CD4-positive, alpha-beta T cell treated with Interleukin-2 at 100 ng/mL for 4 hours (primary cell): ENCODE measurements around the gene CDK14.

Experiments used
- DNase-seq: peaks from one replicate; pipeline ENCODE4 v3.0.0-alpha.2; 2020; ENCODE audit warnings: low spot score

The CDK14 gene

DNA sequence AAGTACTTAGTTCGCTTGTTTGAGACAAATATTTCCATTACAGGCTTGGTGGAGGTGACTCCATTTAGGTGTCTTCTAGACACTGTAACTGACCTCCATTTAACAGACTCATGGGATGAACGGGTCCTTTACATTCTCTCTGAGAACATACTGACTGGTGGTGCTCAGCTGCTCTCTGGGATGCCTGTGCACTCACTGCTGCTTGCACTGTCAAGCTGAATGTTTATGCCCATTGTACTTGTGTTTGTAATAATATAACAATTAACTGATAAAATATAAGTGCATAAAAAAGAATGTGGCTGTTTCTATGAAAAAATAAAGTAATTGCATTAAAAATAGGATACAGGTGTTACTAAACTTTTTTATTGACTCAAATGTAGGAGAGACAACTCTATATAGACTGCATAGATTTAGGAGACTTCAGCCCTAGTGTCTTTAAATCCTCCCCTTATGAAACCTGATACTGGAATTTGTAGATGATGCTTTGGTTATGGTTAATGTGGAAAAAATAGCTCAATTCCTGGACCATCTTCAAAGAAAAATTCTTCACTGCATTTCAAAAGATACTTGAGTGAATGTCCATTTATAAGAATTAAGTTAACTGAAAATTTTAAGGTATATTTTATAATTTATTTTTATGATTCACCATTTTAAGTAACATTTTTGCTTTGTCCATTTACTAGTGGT lies 85.4 kb downstream of the CDK14 start:
- DNase-seq, result no peak

DNA sequence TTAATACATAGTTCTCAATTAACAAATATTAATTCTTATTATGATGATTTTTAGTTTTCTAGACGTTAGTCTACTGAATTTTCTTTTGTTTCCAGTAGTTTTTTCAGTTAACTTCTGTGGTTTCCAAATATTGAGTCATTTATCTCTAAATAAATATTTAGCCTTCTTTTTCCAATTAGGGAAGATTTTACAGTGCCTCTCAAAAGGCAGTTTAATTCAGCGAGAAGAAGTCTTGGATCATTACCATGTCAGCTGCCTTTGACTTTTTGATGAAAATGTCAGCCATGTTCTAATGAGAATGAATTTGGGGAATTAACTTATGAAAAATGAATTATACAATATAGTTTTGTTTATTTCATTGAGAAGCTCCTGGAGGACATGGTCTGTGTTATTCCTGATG lies 90.0 kb downstream of the CDK14 start:
- no peak for DNase-seq

DNA sequence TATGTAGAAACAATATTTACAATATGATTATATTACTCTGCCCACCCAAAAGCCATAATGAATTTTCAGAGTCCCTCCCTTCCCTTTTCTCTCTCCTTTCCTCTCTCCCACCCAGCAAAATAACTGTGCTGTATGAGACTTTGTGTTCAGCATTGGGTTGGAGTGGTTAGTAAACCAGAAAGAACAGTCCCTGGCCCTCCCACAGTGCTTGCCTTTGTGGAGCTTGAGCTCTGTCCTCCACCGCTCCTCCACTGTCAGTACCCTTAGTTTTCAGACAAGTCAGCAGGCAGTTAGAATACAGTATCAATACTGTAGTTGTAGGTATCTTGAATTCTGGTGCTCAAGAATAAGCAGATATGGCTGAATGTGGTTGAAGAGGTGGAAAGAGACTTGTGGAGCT lies 92.7 kb downstream of the CDK14 start:
- DNase-seq, result no peak

DNA sequence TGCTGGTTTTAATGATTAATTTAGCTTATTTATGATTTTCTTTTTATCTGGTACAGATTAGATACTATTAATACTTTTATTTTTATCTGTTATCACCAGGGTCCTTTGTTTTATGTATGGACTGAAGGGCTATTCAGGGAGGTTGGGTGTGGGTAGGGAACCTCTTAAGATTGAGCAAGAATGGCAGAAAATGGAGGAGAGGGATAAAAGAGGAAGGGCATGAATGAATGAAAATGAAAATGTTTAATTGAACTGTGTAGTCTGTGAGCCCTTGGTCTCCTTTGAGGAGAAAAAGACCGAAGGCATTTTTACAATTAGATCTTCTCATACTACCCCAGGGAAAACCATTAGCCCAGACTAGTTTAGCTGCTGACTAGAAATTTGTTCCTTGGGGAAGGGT lies 93.1 kb downstream of the CDK14 start:
- no peak for DNase-seq

DNA sequence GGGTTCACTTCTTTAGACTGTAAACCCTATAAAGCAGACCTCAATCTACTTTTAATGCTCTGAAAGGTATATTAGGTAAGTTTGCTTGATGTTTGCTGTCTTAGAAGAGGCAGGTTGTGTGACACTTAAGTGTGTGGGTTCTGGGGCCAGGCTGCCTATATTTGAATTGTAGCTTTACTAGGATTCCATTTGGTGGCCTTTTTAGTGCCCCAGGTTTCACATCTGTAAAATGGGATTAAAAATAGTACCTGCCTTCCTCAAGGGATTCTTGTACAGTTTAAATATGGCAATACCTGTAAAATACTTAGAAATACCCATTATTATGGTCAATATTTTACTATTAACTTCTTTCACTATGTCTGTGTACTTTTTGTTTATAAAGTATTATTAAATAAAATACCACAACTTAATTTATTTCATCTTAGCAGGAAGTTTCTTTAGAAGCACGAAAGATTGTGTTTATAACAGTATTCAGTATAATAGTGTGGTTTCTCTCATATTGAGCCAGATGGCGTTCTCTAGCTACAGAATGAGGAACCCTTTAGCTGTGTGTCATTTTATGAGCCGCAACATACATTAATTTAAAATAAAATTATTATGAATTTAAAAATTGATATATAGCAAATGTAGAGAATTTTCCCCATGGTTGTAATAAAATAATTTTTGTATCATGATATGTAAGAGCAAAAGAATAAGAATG lies 94.2 kb downstream of the CDK14 start:
- no peak for DNase-seq

DNA sequence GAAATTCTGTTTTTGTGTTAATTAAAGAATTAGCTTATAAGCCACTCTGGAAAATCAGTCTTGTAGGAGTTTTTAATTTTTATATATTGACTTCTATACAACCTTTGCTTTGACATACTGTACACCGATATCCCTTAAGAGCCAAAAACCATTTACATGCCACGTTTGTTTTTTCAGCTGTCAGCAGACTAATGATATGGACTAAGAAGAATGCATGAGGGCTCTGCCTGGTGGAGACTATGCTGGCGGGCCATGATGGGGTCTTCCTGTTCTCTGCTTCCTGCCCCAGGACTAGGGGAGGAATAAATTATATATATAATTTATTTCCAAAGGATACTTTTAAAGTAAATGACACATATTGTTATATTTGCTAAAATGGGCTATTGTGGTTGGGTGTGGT lies 96.3 kb downstream of the CDK14 start:
- no peak for DNase-seq

DNA sequence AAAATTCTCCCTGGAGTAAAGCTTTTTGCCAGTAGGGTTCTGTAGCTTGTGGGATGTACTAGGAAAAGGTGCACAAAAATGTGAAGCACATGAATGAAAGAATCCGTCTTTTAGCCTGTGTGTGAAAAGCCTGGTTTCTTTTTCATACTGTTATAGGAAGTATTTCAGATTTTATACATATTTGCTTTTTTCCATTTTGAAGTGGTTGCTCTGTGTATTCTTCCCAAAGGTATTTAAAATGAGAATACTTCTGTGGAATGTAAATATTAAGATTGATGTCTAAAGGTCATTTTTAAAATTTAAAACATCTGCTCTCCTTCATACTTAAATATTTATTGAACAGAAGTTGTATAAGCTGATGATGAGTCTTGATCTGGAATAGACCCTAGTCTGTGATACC lies 96.8 kb downstream of the CDK14 start:
- no peak for DNase-seq

DNA sequence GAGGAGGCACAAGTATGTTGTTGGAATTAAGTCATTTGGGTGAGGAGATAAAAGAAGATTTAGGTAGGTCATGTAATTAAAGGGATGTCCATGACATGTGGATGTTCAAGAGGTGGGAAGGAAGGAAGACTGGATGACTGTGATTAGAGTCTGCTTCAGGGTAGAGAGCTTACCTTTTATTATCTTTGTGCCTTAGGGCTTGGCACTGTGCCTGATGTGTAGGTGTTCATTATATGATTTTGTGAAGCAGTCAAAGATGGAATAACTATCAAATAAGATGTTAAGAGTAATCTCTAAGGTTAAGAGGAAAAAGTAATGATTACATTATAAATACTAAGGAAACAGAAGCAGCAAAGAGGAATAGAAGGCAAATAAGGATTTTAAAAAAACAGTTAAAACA lies 97.8 kb downstream of the CDK14 start:
- DNase-seq, result no peak

DNA sequence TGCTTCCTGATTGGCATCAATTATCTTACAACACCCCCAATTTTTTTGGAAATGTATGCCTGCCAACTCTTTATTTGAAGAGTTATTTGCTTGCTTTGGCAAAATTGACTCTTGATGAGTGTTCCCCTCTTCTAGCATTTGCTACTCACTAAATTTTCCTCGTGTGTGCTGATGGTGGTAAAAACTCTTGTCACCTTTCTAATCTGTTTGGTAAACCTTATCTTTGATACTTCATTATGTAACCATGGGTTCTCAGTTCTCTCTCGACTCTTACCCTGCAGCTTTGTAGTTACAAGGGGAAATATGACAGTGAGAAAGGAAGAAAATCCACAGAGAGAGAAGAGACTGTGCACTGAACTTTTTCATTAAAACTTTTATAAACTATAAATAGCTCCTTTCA lies 102.5 kb downstream of the CDK14 start:
- DNase-seq, result no peak

DNA sequence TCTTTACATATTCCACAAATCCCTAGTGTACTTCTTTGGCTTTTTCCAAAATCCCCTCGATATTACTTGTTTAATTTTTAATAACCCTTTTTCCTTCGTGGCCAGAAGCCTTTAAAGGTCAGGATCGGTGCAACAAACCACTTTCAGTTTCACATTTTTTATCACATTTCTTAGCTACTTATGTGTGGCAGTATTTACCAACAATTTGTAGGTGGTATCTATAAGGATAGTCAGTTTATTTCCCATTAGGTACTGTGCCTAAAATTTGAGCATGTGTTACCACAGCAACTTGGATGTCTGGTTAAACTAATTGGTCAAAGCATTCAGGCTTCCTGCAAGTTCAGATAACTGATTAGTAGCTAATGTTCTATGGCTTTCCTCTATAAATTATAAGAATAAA lies 104.9 kb downstream of the CDK14 start:
- no peak for DNase-seq

DNA sequence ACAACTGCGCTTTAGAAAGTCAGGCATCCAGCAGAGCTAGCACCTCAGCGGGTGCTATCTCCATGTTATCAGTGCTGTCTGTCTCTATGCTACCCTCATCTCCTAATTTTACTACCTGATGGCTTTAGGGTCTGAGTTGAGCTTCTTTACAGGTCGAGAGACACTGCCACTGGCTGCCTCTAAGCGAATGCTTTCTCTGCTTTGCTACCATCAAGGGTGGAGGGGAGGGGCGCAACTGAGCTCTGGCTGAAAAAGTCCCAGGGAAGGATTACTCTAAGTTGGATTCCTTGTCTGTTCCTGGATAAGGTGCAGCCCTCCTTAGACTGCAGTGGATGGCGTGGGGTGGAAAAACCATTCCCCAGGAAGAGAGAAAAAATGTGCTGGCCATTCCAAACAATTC lies 105.7 kb downstream of the CDK14 start:
- DNase-seq, result no peak

DNA sequence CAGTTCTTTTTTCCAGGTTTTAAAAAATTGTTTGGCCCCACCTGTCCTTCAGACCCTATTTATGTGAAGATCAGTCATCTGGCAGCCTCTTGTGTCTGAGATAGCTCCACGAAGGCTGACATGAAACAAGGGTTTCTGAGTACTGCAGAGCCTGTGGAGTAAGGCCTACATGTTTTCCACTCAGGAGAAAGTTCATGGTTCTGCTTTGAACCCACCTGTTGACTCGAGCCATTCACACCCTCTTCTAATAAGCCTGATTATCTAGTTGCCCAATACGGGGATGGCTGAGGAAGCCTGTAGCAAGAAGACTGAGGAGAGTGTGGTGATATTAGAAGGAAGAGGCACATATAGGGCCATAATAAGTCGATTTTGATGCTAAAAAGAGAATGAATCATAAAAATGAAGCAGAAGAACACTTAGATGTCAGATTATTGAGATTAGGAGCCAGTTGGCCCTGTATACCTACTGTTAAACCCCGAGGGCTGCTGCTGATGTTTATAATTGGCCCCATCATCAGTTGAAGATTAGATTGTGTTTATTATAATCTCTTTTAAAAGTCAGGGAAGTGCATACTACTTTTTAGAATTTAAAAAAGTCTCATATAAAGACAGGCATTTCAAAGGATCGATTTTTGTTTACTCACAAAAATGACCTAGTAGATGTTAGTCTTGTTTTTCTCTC lies 109.4 kb downstream of the CDK14 start:
- no peak for DNase-seq

DNA sequence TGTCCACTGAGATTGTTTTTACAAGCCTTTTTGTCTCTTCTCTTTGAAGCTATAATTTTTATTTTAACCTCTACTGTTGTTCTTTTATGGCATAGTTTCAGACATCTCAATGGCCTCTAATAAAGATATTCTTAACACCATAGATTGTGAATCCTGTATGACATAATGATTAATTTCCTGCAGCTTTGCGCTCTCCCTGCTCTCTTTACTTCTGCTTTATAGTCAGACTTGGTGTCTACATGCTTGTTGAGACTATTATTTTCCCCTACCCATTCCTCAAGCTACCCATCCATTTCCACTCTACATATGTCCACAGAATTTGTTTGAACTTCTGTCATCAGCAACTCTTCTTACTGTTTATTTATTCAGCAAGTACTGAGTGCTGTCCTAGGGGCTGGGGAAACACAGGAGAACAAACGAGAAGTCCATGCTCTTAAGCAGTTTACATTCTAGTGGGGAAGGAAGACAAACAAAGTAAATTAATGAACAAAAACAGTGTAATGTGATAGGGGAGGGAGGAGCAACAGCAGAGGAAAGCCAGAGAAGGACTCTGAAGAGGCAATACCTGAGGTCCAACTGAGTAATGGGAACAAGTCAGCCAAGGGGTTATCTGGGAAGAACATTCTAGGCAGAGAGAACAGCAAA lies 110.1 kb downstream of the CDK14 start:
- no peak for DNase-seq

DNA sequence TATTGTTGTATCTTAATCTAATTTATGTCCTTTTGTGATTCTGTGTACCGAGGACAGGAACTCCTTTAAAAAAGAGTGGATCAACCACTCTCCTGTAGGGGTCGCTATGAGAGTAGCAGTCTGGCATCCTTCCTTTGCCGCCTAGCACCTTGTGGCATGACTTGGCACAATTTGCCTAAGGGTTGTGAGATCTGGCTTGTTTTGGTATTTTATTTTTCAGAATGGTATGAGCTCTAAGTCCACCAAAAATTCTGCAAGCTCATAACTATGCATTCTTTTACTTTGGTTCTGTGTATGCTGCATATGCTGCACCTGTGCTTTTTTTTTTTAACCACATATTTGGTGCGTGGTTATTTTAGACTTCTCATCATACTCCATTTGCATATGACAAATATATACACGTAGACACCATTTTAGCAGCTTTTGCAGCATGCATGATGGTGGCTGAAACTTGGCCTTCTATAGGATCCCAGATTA lies 112.8 kb downstream of the CDK14 start:
- no peak for DNase-seq

DNA sequence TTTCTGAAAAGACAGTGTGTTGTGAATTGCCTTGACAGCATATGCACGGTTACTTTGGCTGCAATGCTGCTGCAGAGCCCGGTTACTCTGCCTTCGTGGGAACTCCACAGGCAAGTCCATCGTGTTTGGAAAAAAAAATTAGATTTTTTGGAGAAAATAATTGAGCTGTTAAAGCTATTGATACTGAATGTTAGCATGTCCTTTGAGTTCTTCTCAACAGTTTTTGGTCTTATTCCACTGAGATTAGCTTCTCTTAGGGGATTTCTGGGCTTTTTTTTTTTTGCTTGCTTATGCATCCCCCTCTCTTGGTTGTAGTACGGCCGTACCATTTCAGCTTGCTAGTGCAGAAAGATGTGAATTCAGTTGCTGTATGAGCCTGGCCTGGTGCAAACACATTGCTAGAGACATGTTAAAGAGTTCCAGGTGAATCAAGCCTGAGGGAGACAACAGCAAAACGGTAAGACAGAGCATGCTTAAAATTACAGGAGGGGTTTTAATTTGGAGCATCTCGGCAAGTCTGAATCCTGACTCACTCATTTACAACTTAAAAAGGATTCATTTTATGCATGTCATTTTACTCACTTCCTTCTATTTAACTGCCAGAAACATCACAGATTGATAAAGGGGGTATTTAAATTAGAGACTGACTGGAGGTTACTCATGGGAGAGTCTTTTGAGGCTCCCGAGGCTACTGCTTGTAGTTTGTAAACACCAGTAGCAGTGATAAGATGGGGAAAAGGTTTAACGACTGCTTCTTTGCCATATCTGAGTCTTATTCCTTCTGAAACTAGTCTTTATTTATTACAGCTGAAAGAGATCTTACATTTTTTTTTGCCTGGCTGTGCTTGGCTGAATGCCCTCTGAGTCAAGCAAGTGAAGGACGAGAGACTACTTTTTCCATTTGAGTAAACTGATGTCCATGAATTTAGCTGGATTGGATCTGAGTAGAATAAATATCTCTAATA lies 113.7 kb downstream of the CDK14 start:
- DNase-seq, result no peak

DNA sequence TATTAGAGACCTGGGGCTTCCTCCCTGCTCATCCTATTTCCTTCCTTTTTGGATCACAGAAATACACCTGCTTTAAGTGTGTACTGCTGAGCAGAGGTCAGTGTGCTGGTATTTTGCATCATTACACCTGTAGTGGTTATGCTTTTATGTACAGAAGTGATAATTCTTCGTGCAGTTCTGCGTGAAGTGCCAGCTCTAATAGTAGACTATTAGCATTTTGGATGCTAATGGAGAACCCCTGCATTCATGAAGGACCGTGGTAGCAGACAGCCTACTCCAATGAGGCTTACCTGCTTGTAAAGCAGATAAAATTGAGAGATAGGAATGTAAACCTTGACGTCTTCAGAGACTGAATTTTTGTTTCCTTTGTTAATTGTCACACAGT lies 114.3 kb downstream of the CDK14 start:
- no peak for DNase-seq

DNA sequence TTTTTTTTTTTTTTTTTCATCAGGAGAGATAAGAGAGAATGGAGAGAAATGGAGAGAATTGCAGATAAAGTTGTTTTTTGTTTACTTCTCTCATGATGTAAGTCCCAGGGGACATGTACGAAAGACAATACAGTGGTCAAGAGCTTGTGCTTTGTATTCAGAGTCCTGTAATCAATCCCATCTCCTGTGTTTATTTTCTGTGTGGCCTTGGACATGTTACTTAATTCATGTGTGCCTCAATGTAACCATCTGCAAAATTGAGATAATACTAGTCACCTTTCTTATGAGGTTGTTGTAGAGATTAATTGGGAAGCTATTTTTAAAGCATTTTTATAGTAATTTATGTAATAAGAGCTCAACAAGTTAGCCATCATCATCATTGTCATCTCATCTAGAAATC lies 117.5 kb downstream of the CDK14 start:
- no peak for DNase-seq

DNA sequence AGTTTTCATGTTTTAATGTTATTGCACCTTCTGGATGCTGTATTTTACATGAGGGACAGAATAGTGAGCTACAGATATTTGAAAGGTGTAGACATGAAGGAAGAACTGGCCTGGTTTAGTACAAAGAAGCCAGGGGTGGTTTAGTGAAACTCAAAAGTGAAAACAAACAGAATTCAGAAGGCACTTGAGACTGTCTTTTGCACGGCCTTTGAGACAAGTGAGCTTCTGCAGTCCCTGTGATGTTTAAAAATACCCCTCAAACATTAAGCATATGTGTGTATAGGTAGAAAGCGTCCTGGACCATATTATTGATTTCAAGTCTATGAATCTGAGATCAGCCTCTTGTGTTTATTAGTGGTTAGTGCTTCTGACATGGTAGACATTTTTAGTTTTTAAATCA lies 118.9 kb downstream of the CDK14 start:
- no peak for DNase-seq

DNA sequence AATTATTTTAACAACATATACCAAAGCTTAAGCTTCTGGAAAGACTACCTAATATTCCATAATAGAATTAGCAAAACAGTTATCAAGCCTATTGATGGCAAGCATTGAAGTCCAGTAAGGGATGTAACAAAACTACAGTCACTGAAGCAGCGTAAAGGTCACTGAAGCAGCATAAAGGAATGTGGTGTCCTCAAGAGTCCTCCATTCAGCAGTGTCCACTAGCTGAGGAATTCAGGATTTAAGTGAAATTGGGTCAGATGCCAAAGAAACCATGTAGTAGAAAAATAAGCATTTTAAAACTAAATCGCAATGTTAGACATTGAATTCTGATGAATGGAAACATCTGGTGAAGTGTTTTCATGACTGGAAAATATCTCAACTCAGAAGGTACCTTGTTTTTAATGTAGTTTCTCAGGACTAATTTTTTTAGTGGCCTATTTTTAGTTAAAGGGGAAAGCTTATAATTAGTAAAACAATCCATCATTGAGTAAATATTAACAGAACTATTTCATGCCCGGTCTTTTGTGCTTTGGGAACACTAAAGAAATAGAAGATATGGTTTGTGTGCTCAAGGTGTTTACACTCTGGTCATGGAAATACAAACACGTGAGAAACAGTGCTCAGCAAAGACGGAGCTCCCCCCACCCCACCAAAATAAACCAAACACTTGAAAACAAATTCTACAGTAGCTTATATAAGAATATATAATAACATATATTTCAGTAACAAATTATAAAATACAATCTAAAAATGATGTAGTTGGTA lies 121.4 kb downstream of the CDK14 start:
- no peak for DNase-seq

DNA sequence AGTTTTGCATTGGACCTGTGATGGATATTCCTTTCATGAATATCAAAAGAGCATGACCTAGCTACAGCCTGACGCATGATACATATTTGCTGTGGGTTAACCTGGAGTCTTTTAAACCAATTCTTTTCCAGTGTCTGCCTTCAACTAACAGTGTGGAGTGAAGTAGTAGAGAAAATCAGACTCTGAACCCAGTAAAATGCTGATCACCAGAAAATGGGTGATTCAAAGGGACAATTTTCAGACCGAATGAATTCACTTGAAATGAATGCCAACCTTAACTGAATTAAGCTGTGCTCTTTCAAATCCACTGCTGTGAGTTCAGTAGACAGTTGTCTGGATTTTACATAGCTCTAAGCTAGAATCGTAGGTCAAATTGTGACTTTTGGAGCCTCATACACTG lies 123.0 kb downstream of the CDK14 start:
- DNase-seq, result no peak
